HCT116 (cell line): ENCODE data around the gene PEMT. TPM values are rescaled to one million over a fixed set of nuclear protein-coding genes. Genes with fewer than 3 reads are reported as not detected.

Experiments used
- ATAC-seq: fragments of 200-7000 bp; cut with Tn5 transposase; 2 replicates; pipeline ENCODE4 v1.9.1; 2020; ENCODE audit warnings: mild to moderate bottlenecking, moderate library complexity
- BruUV-seq: library from RNA; stranded (reverse); fragments of 400-500 nt; replicated peaks from 2 replicates; lab custom pipeline; 2021; lab: Mats Ljungman, UMichigan
- CTCF ChIA-PET: fragments of 300-600 bp; sonication (Branson Sonifier 250); formaldehyde crosslinking; loops from one replicate; lab custom pipeline; 2021; ENCODE audit warnings: antibody characterized with exemption; lab: Charles Lee
- POLR2A ChIA-PET: fragments of 300-600, 350-600 bp; sonication (Branson Sonifier 250); formaldehyde crosslinking; loops from one replicate; lab custom pipeline; 2021; ENCODE audit warnings: antibody characterized with exemption; lab: Charles Lee
- RAD21 ChIA-PET, 2 experiments: fragments of 300-600 bp; sonication (Branson Sonifier 250); formaldehyde crosslinking; loops; one replicate each; lab custom pipeline; 2023; ENCODE audit warnings: low total read pairs in 2 of 2; ENCODE audit not compliant: uncharacterized antibody in 2 of 2, unreplicated experiment in 2 of 2, low non-redundant PET in 1 of 2; lab: Charles Lee
- DNase-seq: peaks from one replicate; pipeline ENCODE4 v3.0.0-alpha.2; 2010; ENCODE audit warnings: low read depth, low spot score
- H2AFZ ChIP-seq: fragments of 200-600 bp; shearing (Covaris generic), sonication (generic); 2 replicates; pipeline ENCODE4 v1.6.1; 2017; ENCODE audit warnings: low read depth, mixed run types, mixed read lengths, antibody characterized with exemption, low read length; ENCODE audit not compliant: poor library complexity, severe bottlenecking
- H3K27ac ChIP-seq: 2 replicates; pipeline ENCODE4 v1.5.1; 2012; ENCODE audit warnings: low read depth, low read length
- H3K27me3 ChIP-seq: fragments of 200-600 bp; sonication (generic); 2 replicates; pipeline ENCODE4 v1.6.1; 2016; ENCODE audit warnings: mixed run types, low read length, mixed read lengths; ENCODE audit not compliant: insufficient read depth
- H3K36me3 ChIP-seq, 2 experiments: fragments of 200-500 bp in 1 of 2; fragments of 200-600 bp in 1 of 2; sonication (Bioruptor generic) in 1 of 2; sonication (generic) in 1 of 2; 2 replicates each; pipeline versions ENCODE4 v1.5.1 to v1.6.1; 2014 to 2016; ENCODE audit warnings: low read length in 2 of 2, inconsistent platforms in 1 of 2, mixed read lengths in 1 of 2, mixed run types in 1 of 2; ENCODE audit not compliant: insufficient read depth in 2 of 2, control insufficient read depth in 1 of 2
- H3K4me1 ChIP-seq, 2 experiments: fragments of 200-600 bp in 1 of 2; sonication (generic) in 1 of 2; 2 replicates each; pipeline versions ENCODE4 v1.5.1 to v1.6.1; 2012 to 2017; ENCODE audit warnings: low read length in 2 of 2, inconsistent platforms in 1 of 2, mild to moderate bottlenecking in 1 of 2, mixed read lengths in 1 of 2, mixed run types in 1 of 2, moderate library complexity in 1 of 2; ENCODE audit not compliant: insufficient read depth in 2 of 2, control insufficient read depth in 1 of 2
- H3K4me2 ChIP-seq: fragments of 200-600 bp; sonication (generic); 2 replicates; pipeline ENCODE4 v1.6.1; 2017; ENCODE audit warnings: mixed run types, low read length, mixed read lengths
- H3K4me3 ChIP-seq, 2 experiments: fragments of 200-600 bp in 1 of 2; sonication (generic) in 1 of 2; replicated peaks in 1 of 2; 2 replicates each; pipeline ENCODE4 v1.5.1; 2011 to 2016; ENCODE audit warnings: low read length in 2 of 2, control low read depth in 1 of 2, low read depth in 1 of 2, mild to moderate bottlenecking in 1 of 2, mixed read lengths in 1 of 2, mixed run types in 1 of 2
- H3K79me2 ChIP-seq: fragments of 200-600 bp; sonication (generic); 2 replicates; pipeline ENCODE4 v1.6.1; 2017; ENCODE audit warnings: mild to moderate bottlenecking, mixed run types, low read length, moderate library complexity, mixed read lengths; ENCODE audit not compliant: insufficient read depth
- H3K9ac ChIP-seq: fragments of 200-600 bp; sonication (generic); 2 replicates; pipeline ENCODE4 v1.6.1; 2016; ENCODE audit warnings: low read length, mixed read lengths
- H3K9me2 ChIP-seq: fragments of 200-600 bp; sonication (generic), shearing (Covaris generic); 2 replicates; pipeline ENCODE4 v1.6.1; 2017; ENCODE audit warnings: mixed run types, mild to moderate bottlenecking, moderate library complexity; ENCODE audit not compliant: insufficient read depth
- H3K9me3 ChIP-seq, 2 experiments: fragments of 200-500 bp in 1 of 2; fragments of 200-600 bp in 1 of 2; sonication (Bioruptor generic) in 1 of 2; sonication (generic) in 1 of 2; 2 replicates each; pipeline ENCODE4 v1.6.1; 2014 to 2017; ENCODE audit warnings: low read length in 2 of 2, mixed read lengths in 2 of 2, inconsistent platforms in 1 of 2, low read depth in 1 of 2, mild to moderate bottlenecking in 1 of 2, mixed run types in 1 of 2, moderate library complexity in 1 of 2; ENCODE audit not compliant: control insufficient read depth in 1 of 2, insufficient read depth in 1 of 2
- H4K20me1 ChIP-seq: fragments of 200-600 bp; sonication (generic), shearing (Covaris generic); 2 replicates; pipeline ENCODE4 v1.6.1; 2017; ENCODE audit warnings: mixed run types, mild to moderate bottlenecking, moderate library complexity; ENCODE audit not compliant: insufficient read depth
- CBX3 ChIP-seq: IDR thresholded peaks from 2 replicates; pipeline ENCODE4 v1.6.1; 2012; ENCODE audit warnings: low read depth
- CEBPB ChIP-seq: IDR thresholded peaks from 2 replicates; pipeline ENCODE4 v1.6.1; 2012; ENCODE audit warnings: low read depth
- EZH2 ChIP-seq: fragments of 200-600 bp; sonication (generic); IDR thresholded peaks from 2 replicates; pipeline ENCODE4 v1.6.1; 2017; ENCODE audit warnings: antibody characterized with exemption, mixed run types
- EZH2phosphoT487 ChIP-seq: fragments of 200-600 bp; IDR thresholded peaks from 2 replicates; pipeline ENCODE4 v1.6.1; 2018; ENCODE audit warnings: antibody characterized with exemption, borderline replicate concordance
- JUND ChIP-seq: IDR thresholded peaks from 2 replicates; pipeline ENCODE4 v1.6.1; 2012
- MAX ChIP-seq: IDR thresholded peaks from 2 replicates; pipeline ENCODE4 v1.6.1; 2012
- POLR2A ChIP-seq: IDR thresholded peaks from 2 replicates; pipeline ENCODE4 v1.7.0; 2011; ENCODE audit warnings: borderline replicate concordance; ENCODE audit not compliant: insufficient read depth, insufficient read length; ENCODE audit errors: extremely low read depth
- POLR2AphosphoS5 ChIP-seq: IDR thresholded peaks from 2 replicates; pipeline ENCODE4 v1.6.1; 2011; ENCODE audit warnings: mild to moderate bottlenecking, low read depth, low read length, moderate library complexity
- RAD21 ChIP-seq: IDR thresholded peaks from 2 replicates; pipeline ENCODE4 v1.6.1; 2012; ENCODE audit warnings: low read depth, mild to moderate bottlenecking
- SIN3A ChIP-seq: IDR thresholded peaks from 2 replicates; pipeline ENCODE4 v1.6.1; 2012; ENCODE audit warnings: low read depth
- SP1 ChIP-seq: IDR thresholded peaks from 2 replicates; pipeline ENCODE4 v1.6.1; 2012; ENCODE audit warnings: low read depth
- SRF ChIP-seq: IDR thresholded peaks from 2 replicates; pipeline ENCODE4 v1.6.1; 2012; ENCODE audit warnings: low read depth
- TCF7L2 ChIP-seq: IDR thresholded peaks from 2 replicates; pipeline ENCODE4 v1.7.0; 2011; ENCODE audit warnings: borderline replicate concordance, inconsistent platforms; ENCODE audit not compliant: insufficient read depth, insufficient read length; ENCODE audit errors: extremely low read depth
- YY1 ChIP-seq: IDR thresholded peaks from 2 replicates; pipeline ENCODE4 v1.6.1; 2011; ENCODE audit warnings: low read length, low read depth, moderate library complexity, mild to moderate bottlenecking; ENCODE audit not compliant: insufficient replicate concordance; ENCODE audit errors: extremely low read depth
- ZBTB33 ChIP-seq: IDR thresholded peaks from 2 replicates; pipeline ENCODE4 v1.6.1; 2011; ENCODE audit warnings: mild to moderate bottlenecking, low read length, moderate library complexity; ENCODE audit not compliant: insufficient replicate concordance; ENCODE audit errors: extremely low read depth
- ZNF274 ChIP-seq: fragments of 200-500 bp; sonication (Bioruptor generic); IDR thresholded peaks from 2 replicates; pipeline ENCODE4 v1.6.1; 2014; ENCODE audit warnings: mild to moderate bottlenecking, low read depth, low read length, inconsistent platforms
- intact Hi-C: fragments of 100-400 bp; cut with micrococcal nuclease; formaldehyde crosslinking; loops from 2 replicates; pipeline ENCODE4 v1.10.0; 2022
- total RNA-seq: library from RNA; stranded (reverse); gene quantifications from one replicate; pipeline ENCODE4 v1.2.1, GENCODE V29; 2021; ENCODE audit not compliant: unreplicated experiment
- TF ChIP-seq, protein P1 (sequence below): IDR thresholded peaks from 2 replicates; pipeline ENCODE4 v1.6.1; 2012; ENCODE audit warnings: low read depth
- TF ChIP-seq, protein P2 (sequence below), 3 experiments: fragments of 200-600 bp in 1 of 3; sonication (generic) in 1 of 3; IDR thresholded peaks in 2 of 3; conservative IDR thresholded peaks in 1 of 3; 2 replicates each; pipeline ENCODE4 v1.5.1; 2012 to 2017; ENCODE audit warnings: low read depth in 2 of 3, low read length in 2 of 3, antibody characterized with exemption in 1 of 3, borderline replicate concordance in 1 of 3, control low read depth in 1 of 3, mild to moderate bottlenecking in 1 of 3, mixed read lengths in 1 of 3, mixed run types in 1 of 3, moderate library complexity in 1 of 3; ENCODE audit not compliant: insufficient read depth in 1 of 3

PEMT gene
- total RNA-seq, 1 experiment from 2014 or later: 52.1 TPM

DNA sequence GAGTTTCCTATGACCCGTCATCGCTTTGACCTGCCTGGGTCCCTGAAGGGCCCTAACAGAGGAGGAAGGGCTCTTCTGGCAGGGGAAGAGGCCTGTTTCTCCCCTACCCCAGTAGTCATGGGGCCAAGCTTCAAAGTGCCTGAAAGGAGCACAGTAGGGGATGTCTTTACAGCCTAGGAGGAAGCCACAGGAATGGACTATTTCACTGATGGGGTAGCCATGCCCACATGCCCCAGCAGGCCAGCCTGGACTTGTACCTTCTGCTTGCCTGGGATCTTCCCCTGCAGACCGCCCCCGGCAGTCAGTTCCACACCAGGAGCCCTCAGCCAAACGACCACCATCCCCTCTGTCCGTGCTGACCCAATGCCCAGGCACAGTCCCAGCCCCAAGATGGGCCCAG is 41.8 kb upstream of the PEMT start:
- TF ChIP-seq CBX3 (no peak), SRF (no peak), ZNF274 (no peak), YY1 (no peak), ZBTB33 (no peak), EZH2 (no peak), SIN3A (no peak), EZH2phosphoT487 (no peak), CEBPB (no peak), SP1 (no peak), TCF7L2 (no peak), MAX (no peak), POLR2AphosphoS5 (no peak), JUND (no peak), POLR2A (no peak), RAD21 (no peak)
- TF ChIP-seq, protein P1, sequence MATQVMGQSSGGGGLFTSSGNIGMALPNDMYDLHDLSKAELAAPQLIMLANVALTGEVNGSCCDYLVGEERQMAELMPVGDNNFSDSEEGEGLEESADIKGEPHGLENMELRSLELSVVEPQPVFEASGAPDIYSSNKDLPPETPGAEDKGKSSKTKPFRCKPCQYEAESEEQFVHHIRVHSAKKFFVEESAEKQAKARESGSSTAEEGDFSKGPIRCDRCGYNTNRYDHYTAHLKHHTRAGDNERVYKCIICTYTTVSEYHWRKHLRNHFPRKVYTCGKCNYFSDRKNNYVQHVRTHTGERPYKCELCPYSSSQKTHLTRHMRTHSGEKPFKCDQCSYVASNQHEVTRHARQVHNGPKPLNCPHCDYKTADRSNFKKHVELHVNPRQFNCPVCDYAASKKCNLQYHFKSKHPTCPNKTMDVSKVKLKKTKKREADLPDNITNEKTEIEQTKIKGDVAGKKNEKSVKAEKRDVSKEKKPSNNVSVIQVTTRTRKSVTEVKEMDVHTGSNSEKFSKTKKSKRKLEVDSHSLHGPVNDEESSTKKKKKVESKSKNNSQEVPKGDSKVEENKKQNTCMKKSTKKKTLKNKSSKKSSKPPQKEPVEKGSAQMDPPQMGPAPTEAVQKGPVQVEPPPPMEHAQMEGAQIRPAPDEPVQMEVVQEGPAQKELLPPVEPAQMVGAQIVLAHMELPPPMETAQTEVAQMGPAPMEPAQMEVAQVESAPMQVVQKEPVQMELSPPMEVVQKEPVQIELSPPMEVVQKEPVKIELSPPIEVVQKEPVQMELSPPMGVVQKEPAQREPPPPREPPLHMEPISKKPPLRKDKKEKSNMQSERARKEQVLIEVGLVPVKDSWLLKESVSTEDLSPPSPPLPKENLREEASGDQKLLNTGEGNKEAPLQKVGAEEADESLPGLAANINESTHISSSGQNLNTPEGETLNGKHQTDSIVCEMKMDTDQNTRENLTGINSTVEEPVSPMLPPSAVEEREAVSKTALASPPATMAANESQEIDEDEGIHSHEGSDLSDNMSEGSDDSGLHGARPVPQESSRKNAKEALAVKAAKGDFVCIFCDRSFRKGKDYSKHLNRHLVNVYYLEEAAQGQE: no peak
- TF ChIP-seq, protein P2, sequence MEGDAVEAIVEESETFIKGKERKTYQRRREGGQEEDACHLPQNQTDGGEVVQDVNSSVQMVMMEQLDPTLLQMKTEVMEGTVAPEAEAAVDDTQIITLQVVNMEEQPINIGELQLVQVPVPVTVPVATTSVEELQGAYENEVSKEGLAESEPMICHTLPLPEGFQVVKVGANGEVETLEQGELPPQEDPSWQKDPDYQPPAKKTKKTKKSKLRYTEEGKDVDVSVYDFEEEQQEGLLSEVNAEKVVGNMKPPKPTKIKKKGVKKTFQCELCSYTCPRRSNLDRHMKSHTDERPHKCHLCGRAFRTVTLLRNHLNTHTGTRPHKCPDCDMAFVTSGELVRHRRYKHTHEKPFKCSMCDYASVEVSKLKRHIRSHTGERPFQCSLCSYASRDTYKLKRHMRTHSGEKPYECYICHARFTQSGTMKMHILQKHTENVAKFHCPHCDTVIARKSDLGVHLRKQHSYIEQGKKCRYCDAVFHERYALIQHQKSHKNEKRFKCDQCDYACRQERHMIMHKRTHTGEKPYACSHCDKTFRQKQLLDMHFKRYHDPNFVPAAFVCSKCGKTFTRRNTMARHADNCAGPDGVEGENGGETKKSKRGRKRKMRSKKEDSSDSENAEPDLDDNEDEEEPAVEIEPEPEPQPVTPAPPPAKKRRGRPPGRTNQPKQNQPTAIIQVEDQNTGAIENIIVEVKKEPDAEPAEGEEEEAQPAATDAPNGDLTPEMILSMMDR (IDR thresholded peaks at IDR 0.05 in 2 of 3, conservative IDR thresholded peaks at IDR 0.05 in 1 of 3; ENCODE audit: borderline replicate concordance in 1 of 3, insufficient read depth in 1 of 3, low read depth in 2 of 3, low read length in 2 of 3): no peak
- TF ChIP-seq, all 23 proteins: peak for 0
- H3K27ac ChIP-seq: no peak overlapping the region
- ChIA-PET POLR2A (no interaction called here), RAD21 (no interaction called here), CTCF (interaction anchor here (0.9 kb wide), 1 partner anchor 9 kb away, joined by 3 read pairs; no protein-coding TSS in a partner anchor)
- H4K20me1 ChIP-seq: no peaks in the 10 kb centered on the region
- DNase-seq (no peak), ATAC-seq (no peak)
- peaks cover 0 to 3% of the 10 kb centered on the region in 2 experiments; a peak in 1 of 4 replicates for H3K4me1 ChIP-seq
- no peaks in the 10 kb centered on the region for H3K36me3 ChIP-seq
- BruUV-seq: no TSS peak
- H3K27me3 ChIP-seq: no peaks in the 10 kb centered on the region
- no peak overlapping the region for H3K4me3 ChIP-seq
- intact Hi-C loops: no loop called here
- H3K4me2 ChIP-seq: no peak overlapping the region
- no peaks in the 10 kb centered on the region for H3K9me2 ChIP-seq
- H3K79me2 ChIP-seq: no peaks in the 10 kb centered on the region
- no peak overlapping the region for H2AFZ ChIP-seq
- no peaks in the 10 kb centered on the region for H3K9me3 ChIP-seq
- no peak overlapping the region for H3K9ac ChIP-seq
